Hematopoietic multipotent progenitor cell (in vitro differentiated cells): Measurements from ENCODE around the gene ISG20L2. TPM values are rescaled to one million over a fixed set of nuclear protein-coding genes. Genes with fewer than 3 reads are reported as not detected.
"Not testable (repeated sequence)": the region's sequence is repeated elsewhere in the genome, so short reads cannot be mapped to it uniquely, and the experiment has no call there.

Experiments used
- DNase-seq, 3 donors: peaks; one replicate each; pipeline ENCODE4 v3.0.0-alpha.2; 2011 to 2015; ENCODE audit warnings: low read depth in 2 of 3, low spot score in 2 of 3
- total RNA-seq: library from RNA; depleted of rRNA; stranded (reverse); fragments of >200 nt; gene quantifications from one replicate; pipeline ENCODE4 v1.2.3, GENCODE V29; 2012

ISG20L2 gene
- 19.7 TPM for total RNA-seq

- DNase-seq: peak; percentile 90 to 99 (median 99)
Observed at GRCh38 chr1:156728599-156729462, at the start of gene ISG20L2. Gene ISG20L2 (minus strand): TSS chr1:156728766. CDS start chr1:156727652, 1,114 bp downstream.

GRCh38 chr1:156777573-156777972, 49.0 kb upstream of the ISG20L2 start:
- no peak for DNase-seq

GRCh38 chr1:156776942-156777341, 48.4 kb upstream of the ISG20L2 start:
- no peak for DNase-seq

GRCh38 chr1:156775799-156776198, 47.2 kb upstream of the ISG20L2 start:
- DNase-seq: no peak

- no peak for DNase-seq
Observed at GRCh38 chr1:156773607-156774006, 45.0 kb upstream of the ISG20L2 start.

GRCh38 chr1:156772728-156773497, 44.3 kb upstream of the ISG20L2 start:
- DNase-seq: no peak

- no peak for DNase-seq
Observed at GRCh38 chr1:156772222-156772621, 43.7 kb upstream of the ISG20L2 start.

GRCh38 chr1:156768610-156769295, 40.2 kb upstream of the ISG20L2 start:
- no peak for DNase-seq

- DNase-seq: peak in 2 of 3 donors; percentile 47 to 50
Observed at GRCh38 chr1:156767879-156768604, 39.5 kb upstream of the ISG20L2 start.

GRCh38 chr1:156767101-156767878, 38.7 kb upstream of the ISG20L2 start, which contains the start of gene PRCC:
Gene PRCC (plus strand): TSS chr1:156767535. CDS start chr1:156767772, 237 bp downstream.
- peak; percentile 87 to 100 (median 100) for DNase-seq

GRCh38 chr1:156766298-156767100, 37.9 kb upstream of the ISG20L2 start:
- no peak for DNase-seq

- DNase-seq: no peak
Observed at GRCh38 chr1:156765666-156766065, 37.1 kb upstream of the ISG20L2 start.

GRCh38 chr1:156765136-156765535, 36.6 kb upstream of the ISG20L2 start:
- not testable (repeated sequence) for DNase-seq

- no peak for DNase-seq
Observed at GRCh38 chr1:156760796-156761104, 32.2 kb upstream of the ISG20L2 start.

- no peak for DNase-seq
Observed at GRCh38 chr1:156760092-156760795, 31.7 kb upstream of the ISG20L2 start.

- DNase-seq: not testable (repeated sequence)
Observed at GRCh38 chr1:156757572-156758253, 29.1 kb upstream of the ISG20L2 start.

- DNase-seq: no peak
Observed at GRCh38 chr1:156756355-156756754, 27.8 kb upstream of the ISG20L2 start.

- no peak for DNase-seq
Observed at GRCh38 chr1:156755527-156755950, 27.0 kb upstream of the ISG20L2 start.
